Activated gamma-delta T cell treated with Interleukin-2 at 50 U/mL for 16 hours (primary cell): ENCODE measurements around the gene CDC42SE2.

Source experiments
- DNase-seq: peaks from one replicate; pipeline ENCODE4 v3.0.0-alpha.2; 2020

CDC42SE2 gene

GRCh38 chr5:131279204-131279603 lies 15.4 kb downstream of the CDC42SE2 start:
- DNase-seq, result no peak

- no peak for DNase-seq
These were observed 16.6 kb downstream of the CDC42SE2 start for GRCh38 chr5:131280417-131280816.

- no peak for DNase-seq
These were observed 17.4 kb downstream of the CDC42SE2 start for GRCh38 chr5:131281133-131281867.

- DNase-seq, result no peak
These were observed 18.0 kb downstream of the CDC42SE2 start for GRCh38 chr5:131281868-131282234.

- no peak for DNase-seq
These were observed 18.4 kb downstream of the CDC42SE2 start for GRCh38 chr5:131282235-131282634.

- no peak for DNase-seq
These were observed 22.0 kb downstream of the CDC42SE2 start for GRCh38 chr5:131285703-131286399.

GRCh38 chr5:131286400-131286715 lies 22.5 kb downstream of the CDC42SE2 start:
- no peak for DNase-seq

- no peak for DNase-seq
These were observed 24.5 kb downstream of the CDC42SE2 start for GRCh38 chr5:131288328-131288727.

GRCh38 chr5:131289738-131290137 lies 25.9 kb downstream of the CDC42SE2 start:
- no peak for DNase-seq

GRCh38 chr5:131296213-131296672 lies 32.4 kb downstream of the CDC42SE2 start:
- peak; percentile 19 for DNase-seq

GRCh38 chr5:131297886-131298285 lies 34.0 kb downstream of the CDC42SE2 start:
- no peak for DNase-seq

GRCh38 chr5:131299465-131299864 lies 35.6 kb downstream of the CDC42SE2 start:
- DNase-seq, result no peak

- no peak for DNase-seq
These were observed 38.7 kb downstream of the CDC42SE2 start for GRCh38 chr5:131302506-131302905.

- no peak for DNase-seq
These were observed 39.7 kb downstream of the CDC42SE2 start for GRCh38 chr5:131303537-131303936.

GRCh38 chr5:131304414-131304813 lies 40.6 kb downstream of the CDC42SE2 start:
- no peak for DNase-seq

GRCh38 chr5:131305138-131305689 lies 41.4 kb downstream of the CDC42SE2 start:
- DNase-seq, result no peak

- DNase-seq, result no peak
These were observed 42.1 kb downstream of the CDC42SE2 start for GRCh38 chr5:131305906-131306305.

GRCh38 chr5:131312235-131312772 lies 48.5 kb downstream of the CDC42SE2 start:
- peak; percentile 50 for DNase-seq

- DNase-seq, result no peak
These were observed 52.2 kb downstream of the CDC42SE2 start for GRCh38 chr5:131316026-131316425.

- DNase-seq, result no peak
These were observed 53.0 kb downstream of the CDC42SE2 start for GRCh38 chr5:131316822-131317221.

- no peak for DNase-seq
These were observed 54.6 kb downstream of the CDC42SE2 start for GRCh38 chr5:131318455-131318854.

- no peak for DNase-seq
These were observed 57.2 kb downstream of the CDC42SE2 start for GRCh38 chr5:131321066-131321465.

GRCh38 chr5:131322926-131323325 lies 59.1 kb downstream of the CDC42SE2 start:
- no peak for DNase-seq

GRCh38 chr5:131323378-131323777 lies 59.5 kb downstream of the CDC42SE2 start:
- no peak for DNase-seq
